GM21723 (cell line): Measurements from ENCODE around the gene UVRAG.

Source experiments
- ATAC-seq: cut with Tn5 transposase; IDR thresholded peaks from one replicate; pipeline ENCODE4 v1.9.1; 2021; ENCODE audit warnings: mild to moderate bottlenecking, moderate library complexity; ENCODE audit not compliant: unreplicated experiment

The UVRAG gene

GRCh38 chr11:75996523-75997442 is 181.8 kb downstream of the UVRAG start:
- no peak for ATAC-seq

GRCh38 chr11:76004400-76004799 is 189.4 kb downstream of the UVRAG start:
- no peak for ATAC-seq

GRCh38 chr11:76005756-76006155 is 190.7 kb downstream of the UVRAG start:
- no peak for ATAC-seq

DNA sequence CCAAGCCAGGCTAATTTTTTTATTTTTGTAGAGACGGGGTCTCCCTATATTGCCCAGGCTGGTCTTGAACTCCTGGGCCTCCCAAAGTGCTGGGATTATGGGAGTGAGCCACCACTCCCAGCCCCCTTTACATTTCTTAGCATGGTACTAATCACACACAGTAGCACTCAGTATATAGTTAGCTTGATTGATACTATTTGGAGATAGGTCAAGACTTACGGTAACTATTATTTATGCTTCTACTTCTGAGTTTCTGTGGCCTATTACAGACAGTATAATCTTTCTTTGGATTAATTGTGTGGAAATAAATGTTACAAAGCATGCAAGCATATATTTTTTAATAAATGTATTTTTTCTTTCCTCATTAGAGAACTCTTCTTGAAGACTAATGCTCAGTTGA is 192.2 kb downstream of the UVRAG start:
- no peak for ATAC-seq

DNA sequence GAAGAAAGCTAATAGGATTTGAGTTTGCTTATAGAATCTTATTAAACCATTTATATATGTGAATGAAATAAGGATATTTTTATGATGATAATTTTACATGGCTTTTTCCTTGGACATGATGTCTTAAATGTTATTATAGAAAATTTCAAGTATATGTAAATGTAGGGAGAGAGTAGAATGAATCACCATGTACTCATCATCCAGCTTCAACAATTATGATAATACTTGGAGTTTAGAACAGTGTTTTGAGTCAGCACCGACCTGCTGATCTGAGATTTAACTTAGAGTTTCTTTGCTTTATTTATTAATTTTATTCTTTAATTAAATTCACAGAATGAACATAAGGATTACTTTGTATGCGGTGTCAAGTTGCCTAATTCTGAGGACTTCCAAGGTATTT is 193.5 kb downstream of the UVRAG start:
- ATAC-seq, result no peak

DNA sequence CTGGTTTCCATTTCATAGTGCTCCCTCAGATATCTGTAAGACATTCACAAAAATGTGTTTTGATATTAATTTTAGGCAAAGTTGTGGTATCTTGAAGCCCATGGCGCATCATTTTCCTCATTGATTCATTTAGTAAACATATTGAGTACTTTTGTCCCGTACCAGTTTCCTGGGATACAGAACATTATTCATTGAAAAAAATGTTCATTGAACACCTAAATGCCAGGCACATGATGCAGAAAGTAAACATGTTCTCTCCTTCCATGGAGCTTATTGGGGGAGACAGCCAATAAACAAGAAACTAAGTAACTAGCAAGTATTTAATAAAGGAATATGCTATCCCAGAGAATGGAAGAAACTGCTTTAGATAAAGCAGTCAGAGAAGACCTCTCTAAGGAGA is 195.0 kb downstream of the UVRAG start:
- ATAC-seq, result no peak

- ATAC-seq, result no peak
These were observed 198.5 kb downstream of the UVRAG start for GRCh38 chr11:76013526-76013925.

GRCh38 chr11:76023236-76024068 is 208.4 kb downstream of the UVRAG start:
- ATAC-seq, result no peak

GRCh38 chr11:76025068-76025467 is 210.1 kb downstream of the UVRAG start:
- ATAC-seq, result no peak

DNA sequence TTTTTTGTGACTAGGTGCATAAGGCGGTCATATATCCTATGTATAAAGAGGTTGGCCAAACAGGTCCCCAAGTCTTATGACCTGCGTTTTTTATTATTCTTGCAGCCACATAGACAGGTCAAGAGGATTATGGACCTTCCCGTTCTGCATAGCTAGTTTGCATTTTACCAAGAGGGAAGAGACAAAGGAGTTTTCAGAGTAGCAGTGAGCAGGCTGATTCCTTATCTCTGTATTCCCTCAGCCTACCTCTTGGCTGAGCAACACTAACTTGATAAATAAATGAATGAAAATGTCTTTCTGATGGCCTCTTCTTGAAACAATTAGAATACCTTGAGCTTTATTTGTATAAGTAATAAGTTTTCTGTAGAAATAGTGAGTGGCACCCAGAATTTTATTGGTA is 210.8 kb downstream of the UVRAG start:
- ATAC-seq, result no peak

GRCh38 chr11:76026281-76026680 is 211.3 kb downstream of the UVRAG start:
- no peak for ATAC-seq

GRCh38 chr11:76026862-76027261 is 211.9 kb downstream of the UVRAG start:
- no peak for ATAC-seq

DNA sequence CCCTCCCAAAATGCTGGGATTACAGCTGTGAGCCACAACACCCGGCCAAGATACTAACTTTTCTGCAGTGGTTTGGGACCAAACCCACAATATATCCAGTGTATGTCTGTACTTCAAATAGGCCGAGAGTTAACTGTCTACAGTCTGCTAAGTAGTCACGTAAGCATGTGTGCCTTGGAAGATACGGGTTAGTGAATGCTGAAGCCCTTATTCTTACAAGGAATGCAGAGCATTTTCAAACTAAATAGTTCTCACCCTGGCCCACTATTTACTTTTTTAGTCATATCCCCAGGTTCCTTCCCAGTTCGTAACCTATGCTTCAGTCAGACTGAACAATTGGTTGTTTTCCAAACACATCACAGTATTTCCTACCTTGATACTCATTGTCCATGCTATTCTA is 215.3 kb downstream of the UVRAG start:
- no peak for ATAC-seq

GRCh38 chr11:76030968-76031590 is 216.1 kb downstream of the UVRAG start:
- no peak for ATAC-seq

- no peak for ATAC-seq
These were observed 218.7 kb downstream of the UVRAG start for GRCh38 chr11:76033699-76034098.

DNA sequence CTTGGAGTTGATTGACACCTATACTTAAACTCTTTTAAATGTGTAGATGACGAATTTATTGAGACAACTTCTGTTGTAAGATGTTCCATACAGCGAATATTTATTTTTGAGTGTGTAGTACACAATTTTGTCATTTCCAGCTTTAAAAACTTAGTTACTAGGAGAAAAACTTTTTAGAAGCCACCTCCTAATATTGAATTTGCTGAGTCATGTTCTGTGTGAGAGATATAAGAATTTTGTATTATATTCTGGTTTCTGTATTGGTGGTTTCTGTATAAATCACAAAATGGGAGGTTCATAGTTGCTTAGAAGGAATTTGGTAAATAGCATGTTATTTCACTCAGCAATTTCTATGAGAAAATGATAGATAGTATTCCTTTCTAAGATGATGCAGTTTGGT is 220.0 kb downstream of the UVRAG start:
- no peak for ATAC-seq

DNA sequence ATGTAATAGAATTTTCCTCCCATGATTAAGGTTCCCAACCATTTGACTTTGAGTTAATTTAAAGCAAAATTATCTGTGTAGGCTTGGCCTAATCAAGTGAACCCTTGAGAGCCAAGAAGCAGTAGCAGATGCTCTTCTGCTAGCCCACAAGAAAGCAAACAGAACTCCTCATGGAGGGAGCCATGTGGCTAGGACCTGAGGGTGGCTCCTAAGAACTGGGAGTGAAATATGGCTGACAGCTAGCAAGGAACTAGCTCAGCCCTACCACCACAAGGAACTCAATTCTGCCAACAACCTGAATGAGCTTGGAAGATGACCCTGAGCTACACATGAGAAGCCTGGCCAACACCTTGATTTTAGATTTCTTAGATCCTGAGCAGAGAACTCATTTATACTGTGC is 223.6 kb downstream of the UVRAG start:
- ATAC-seq, result no peak

- no peak for ATAC-seq
These were observed 226.2 kb downstream of the UVRAG start for GRCh38 chr11:76041208-76041607.

- ATAC-seq, result no peak
These were observed 229.8 kb downstream of the UVRAG start for GRCh38 chr11:76044750-76045320.

GRCh38 chr11:76047231-76047630 is 232.2 kb downstream of the UVRAG start:
- no peak for ATAC-seq

DNA sequence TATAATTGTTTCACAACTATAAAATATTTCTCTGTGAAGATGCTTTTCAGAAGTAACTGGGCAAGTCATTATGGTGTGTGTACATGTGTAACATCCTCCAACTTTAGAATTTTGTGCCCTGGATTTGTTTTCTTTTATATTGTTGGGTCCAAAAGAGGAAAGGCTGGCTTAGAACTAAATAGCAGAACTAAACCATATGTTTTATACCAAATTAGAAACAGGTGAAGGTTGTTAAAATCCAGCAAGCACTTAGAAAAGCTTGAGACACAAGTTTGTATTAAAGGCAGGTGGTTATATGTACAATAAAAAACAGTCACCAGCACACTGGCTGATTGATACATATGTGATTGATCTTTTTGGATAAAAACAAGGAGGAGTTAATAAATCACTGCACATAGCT is 232.8 kb downstream of the UVRAG start:
- no peak for ATAC-seq
